Stimulated activated CD4-positive, alpha-beta T cell treated with anti-CD3 and anti-CD28 coated beads, Interleukin-4, amount 100 ng/mL, for 24 hours (primary cell): ENCODE measurements around the gene GLIS1.

Source experiments
- DNase-seq: peaks from one replicate; pipeline ENCODE4 v3.0.0-alpha.2; 2020

GLIS1 gene

GRCh38 chr1:53576866-53577760 lies 161.9 kb downstream of the GLIS1 start:
- DNase-seq, result no peak

GRCh38 chr1:53576381-53576801 lies 162.6 kb downstream of the GLIS1 start:
- no peak for DNase-seq

DNA sequence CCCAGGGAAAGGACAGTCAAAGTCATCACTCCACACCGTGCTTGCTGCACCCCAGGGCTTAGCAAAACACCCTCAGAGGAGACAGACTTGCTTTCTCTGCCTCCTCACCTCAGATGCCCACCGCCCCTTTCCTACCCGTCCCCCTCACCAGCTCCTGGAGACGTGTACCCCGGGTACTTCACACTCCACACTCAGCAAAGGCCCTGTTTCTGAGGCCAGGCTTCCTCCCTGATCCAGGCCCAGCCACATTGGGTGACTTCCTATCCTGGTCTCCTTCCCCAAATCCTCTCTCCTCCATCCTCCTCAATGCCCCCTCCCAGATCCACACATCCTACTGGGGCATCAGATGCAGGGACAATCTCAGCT lies 163.0 kb downstream of the GLIS1 start:
- DNase-seq, result no peak

DNA sequence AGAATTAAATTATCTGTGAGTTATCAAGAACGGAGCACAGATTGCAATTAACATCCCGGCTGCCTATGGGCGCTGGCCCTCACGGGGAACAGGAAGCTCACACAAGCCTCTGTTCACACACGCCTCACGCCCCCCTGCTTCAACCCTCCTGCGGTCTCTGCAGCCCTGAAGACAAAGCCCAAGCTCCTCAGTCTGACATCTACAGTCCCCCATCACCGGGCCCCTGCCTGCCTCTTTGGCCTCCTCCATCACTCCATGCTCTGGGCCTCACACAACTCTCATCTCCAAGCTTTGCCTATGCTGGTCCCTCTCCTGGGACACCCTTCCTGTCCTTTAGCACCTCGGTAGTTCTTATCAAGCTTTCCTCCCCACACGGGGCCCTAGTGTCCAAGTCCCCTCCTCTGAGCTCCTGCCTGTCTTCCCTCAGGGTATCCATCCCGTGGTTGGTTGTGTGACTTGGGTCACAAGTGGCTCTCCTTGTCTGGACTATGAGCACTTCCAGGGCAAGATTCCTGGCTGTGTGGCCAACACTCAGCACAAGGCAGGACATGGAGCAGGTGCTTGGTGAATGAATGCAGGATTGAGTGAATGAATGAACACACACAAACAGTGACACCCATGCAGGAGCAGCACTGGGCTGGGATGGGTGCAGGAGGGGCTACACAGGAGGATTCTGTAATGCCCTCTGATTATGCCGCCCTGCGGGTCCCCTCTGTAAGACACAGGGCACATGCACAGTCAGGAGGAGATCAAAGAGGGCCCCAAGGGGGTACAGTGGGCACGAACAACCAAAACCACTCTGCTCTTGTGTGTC lies 163.6 kb downstream of the GLIS1 start:
- no peak for DNase-seq

DNA sequence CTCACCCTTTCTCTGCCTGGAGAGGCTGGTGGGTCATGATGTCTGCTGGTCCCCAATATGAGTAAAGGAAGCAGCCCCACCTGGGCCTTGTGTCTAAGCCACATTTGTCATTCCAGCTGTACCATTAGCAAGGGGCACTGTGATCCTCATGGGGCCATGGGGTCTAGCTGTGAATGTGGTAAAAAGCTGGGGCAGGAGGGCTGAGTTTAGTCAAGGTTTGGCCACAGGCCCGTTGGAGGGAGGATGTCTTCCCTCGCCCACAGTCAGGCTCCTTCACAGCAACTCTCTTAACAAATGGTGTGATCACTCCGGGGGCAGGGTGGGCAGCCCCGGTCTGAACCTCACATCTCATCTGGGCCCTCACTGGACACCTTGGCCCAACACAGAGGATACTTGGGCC lies 164.3 kb downstream of the GLIS1 start:
- no peak for DNase-seq

- no peak for DNase-seq
Measured at GRCh38 chr1:53573931-53574330, 165.0 kb downstream of the GLIS1 start.

DNA sequence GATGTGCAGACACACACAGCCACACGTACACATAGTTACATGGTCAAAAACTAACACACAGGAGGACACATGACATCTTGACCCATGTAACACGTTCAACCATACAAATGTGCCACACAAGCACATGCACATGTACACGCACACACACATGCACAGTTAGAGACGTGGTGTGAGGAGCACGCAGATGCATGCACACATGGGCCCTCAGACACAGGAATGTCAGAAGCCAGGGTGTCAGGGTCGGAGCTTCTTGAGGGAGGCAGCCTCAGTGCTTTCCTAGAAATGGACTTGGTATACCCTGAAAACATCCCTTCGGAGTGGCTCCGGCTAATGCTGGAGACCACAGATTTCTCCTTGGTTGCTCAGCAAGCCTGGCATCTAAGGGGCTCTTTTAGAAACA lies 165.4 kb downstream of the GLIS1 start:
- DNase-seq, result no peak

GRCh38 chr1:53572815-53573173 lies 166.2 kb downstream of the GLIS1 start:
- no peak for DNase-seq

DNA sequence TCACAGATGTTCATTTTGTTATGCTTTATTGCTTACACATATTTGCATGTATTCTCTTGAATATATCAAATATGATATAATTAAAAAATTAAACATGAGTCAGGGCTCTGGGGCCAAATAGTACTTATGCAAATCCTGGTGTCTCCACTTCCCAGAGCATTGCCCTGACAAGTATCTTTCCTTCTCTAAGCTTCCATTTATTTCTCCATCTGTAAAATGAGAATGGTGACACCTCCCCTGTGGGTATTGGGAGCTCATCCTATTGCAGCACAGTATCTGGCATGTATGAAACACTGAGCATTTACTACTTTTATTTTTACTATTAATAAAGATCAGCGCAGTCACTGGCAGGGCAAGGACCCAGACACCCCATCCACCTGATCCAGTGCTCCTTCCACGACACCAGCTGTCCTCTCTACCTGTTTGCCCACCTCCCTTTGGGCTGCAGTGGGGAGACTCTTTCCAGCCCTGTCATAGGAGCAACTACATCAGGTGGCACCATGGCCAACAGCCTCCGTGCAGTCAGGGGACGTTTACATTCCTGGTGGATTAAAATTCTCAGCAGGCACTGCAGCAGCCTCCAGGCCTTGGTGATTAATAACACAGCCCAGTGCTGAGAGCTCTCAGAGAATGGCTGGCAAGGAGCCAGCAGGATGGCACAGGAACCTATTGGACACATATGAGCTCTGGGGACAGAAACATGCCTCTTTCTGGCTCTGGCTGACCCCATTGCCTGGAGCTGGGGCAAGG lies 166.7 kb downstream of the GLIS1 start:
- DNase-seq, result no peak

- DNase-seq, result no peak
Measured at GRCh38 chr1:53568540-53568939, 170.4 kb downstream of the GLIS1 start.

- DNase-seq, result no peak
Measured at GRCh38 chr1:53567851-53568250, 171.1 kb downstream of the GLIS1 start.

GRCh38 chr1:53567450-53567849 lies 171.5 kb downstream of the GLIS1 start:
- no peak for DNase-seq

- DNase-seq, result no peak
Measured at GRCh38 chr1:53563611-53564010, 175.4 kb downstream of the GLIS1 start.

- DNase-seq, result no peak
Measured at GRCh38 chr1:53562981-53563379, 176.0 kb downstream of the GLIS1 start.

GRCh38 chr1:53562291-53562980 lies 176.5 kb downstream of the GLIS1 start:
- peak; percentile 19 for DNase-seq

DNA sequence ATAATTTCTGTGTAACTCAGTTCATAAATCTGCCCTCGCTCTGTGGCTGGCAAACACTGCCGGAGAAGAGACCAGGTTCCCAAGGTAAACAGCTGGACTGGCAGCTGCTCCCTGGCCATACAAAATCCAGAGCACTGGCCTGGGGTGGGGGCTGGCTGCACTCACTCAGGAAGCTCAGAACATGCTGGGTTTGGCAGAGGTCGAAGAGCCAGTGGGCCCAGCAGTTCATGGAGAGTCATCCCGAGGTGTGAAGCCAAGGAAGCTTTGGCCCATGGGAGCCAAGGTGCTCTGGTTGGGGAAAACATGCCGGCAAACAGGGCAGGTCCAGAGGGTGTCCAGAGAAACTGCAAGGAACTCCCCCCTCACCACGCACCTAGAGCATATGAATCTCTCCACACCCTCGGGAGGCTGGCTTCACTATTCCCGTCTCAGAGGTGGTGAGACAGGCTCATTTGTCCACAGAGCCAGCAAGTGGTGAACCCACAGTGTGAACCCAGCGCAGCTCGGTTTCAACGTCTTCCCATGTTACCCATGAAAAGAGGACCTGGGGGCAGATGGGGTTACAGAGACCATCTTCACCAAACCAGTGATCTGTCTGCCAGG lies 177.4 kb downstream of the GLIS1 start:
- DNase-seq, result no peak

DNA sequence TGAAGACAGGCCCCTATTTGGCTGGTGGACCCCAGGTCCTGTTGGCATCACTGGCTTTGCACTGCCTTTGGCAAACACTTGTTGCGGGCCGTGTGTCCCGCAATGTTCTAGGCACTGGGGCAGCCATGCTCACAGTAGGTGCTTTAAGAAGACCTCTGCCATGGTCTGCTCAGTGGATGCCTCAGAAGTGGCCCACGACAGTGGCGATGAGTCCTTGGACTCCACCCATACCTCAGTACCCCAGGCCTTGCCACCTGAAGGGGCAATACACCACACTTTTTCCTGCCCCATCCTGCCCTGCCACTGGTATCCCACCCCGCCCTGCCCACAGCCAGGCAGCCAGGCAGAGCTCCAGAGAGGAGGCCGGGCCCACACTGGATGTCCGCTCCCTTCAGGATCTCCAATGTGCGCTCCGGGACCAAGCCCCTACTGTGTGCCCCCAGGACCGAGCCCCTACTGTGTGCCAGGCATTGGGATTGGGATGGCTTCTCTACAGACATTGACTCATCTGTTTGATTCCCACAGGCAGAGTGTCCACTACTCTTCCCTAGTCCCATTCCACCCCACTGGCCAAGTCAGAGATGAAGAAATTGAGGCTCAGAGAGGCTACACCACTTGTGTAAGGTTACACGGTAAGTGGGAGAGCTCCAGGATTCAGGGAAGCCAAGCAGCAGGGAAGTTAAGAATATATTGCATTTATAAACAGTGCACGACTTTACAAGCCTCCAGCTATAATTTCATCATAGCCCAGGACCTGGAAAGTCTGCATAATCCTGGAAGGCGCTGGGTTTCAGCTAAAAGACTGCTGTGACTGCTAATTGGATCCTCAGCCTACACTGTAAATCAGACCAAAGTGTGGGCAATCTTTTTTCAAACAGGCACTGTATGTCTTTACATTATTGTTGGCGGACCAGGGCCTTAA lies 178.1 kb downstream of the GLIS1 start:
- DNase-seq, result no peak

GRCh38 chr1:53559854-53560580 lies 178.9 kb downstream of the GLIS1 start:
- no peak for DNase-seq

DNA sequence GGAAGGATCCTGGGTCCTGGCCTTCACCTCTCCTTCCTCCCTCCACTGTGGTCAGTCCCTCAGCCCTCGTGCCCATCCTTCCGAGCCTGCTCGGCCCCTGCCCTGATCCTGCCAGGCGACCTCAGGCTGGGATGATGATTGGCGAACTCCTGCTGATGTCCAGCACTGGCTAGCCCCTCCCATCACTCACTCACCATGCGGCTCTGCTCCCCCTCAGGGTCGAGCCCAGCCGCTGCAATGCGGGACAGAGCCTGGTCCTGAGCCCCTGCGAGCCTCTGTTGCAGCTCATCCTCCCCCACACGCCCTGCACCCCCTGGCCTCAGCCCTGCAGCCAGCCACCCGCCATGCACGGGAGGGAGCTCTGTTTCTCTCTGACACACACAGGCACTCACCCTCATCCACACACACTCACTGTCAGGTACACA lies 179.6 kb downstream of the GLIS1 start:
- no peak for DNase-seq

DNA sequence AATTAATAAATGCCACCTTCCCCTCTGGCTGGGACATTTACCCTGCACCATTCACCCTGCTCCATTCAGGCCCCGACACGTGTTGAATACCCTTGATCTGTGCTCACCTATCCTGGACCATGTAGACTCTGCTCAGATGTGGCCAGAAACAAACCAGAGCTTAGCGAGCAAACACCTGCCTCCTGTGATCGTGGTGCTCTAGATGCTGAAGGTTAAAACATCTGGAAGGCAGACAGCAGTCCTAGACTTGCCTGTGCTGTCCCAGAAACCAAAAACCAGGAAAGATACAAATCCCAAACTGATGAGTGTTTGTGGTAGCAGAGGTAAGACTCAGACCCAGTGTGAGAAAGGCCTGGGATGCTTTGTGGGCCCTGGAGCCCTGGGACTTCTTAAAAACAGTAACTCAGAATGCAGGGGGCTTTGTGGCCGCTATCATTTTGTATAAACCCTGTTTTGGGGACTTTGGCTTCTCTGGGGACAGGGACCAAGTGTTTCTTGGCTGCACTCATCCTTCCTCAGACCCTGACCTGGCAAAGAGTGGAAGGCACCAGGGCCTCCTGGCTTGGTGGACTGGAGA lies 180.1 kb downstream of the GLIS1 start:
- DNase-seq, result no peak
